Cardiac muscle cell (in vitro differentiated cells and primary cell): ENCODE data around the gene KIF26A. TPM values are rescaled to one million over a fixed set of nuclear protein-coding genes. Genes with fewer than 3 reads are reported as not detected.

ENCODE experiments used
- DNase-seq, 2 donors: peaks; one replicate each; pipeline versions ENCODE4 v3.0.0 to v3.0.0-alpha.2; 2010 to 2017; ENCODE audit warnings: low read depth in 1 of 2, low spot score in 1 of 2
- H3K27ac ChIP-seq: fragments of 200-600 bp; sonication (generic); 2 replicates; pipeline ENCODE4 v1.5.1; 2016
- H3K27me3 ChIP-seq: fragments of 200-600 bp; sonication (generic); 2 replicates; pipeline ENCODE4 v1.6.0; 2016; ENCODE audit warnings: control low read depth
- H3K36me3 ChIP-seq: fragments of 200-600 bp; sonication (generic); 2 replicates; pipeline ENCODE4 v1.5.1; 2016; ENCODE audit warnings: control low read depth
- H3K4me1 ChIP-seq: fragments of 200-600 bp; sonication (generic); 2 replicates; pipeline ENCODE4 v1.8.1; 2017; ENCODE audit warnings: low read depth, mild to moderate bottlenecking, mixed run types
- H3K4me3 ChIP-seq: fragments of 200-600 bp; sonication (generic); 2 replicates; pipeline ENCODE4 v1.5.1; 2016; ENCODE audit warnings: mild to moderate bottlenecking
- H3K9me3 ChIP-seq: fragments of 200-600 bp; sonication (generic); 2 replicates; pipeline ENCODE4 v1.5.1; 2017; ENCODE audit warnings: low read depth, mild to moderate bottlenecking, control low read depth
- polyA plus RNA-seq: library from polyadenylated mRNA; unstranded; fragments of >200 nt; fragmentation: Nextera tagmentation; extraction: Ambion mirVana; gene quantifications from 2 replicates; pipeline ENCODE4 v1.2.1, GENCODE V29; 2016
- total RNA-seq: library from RNA; depleted of rRNA; stranded (reverse); fragments of >200 nt; gene quantifications from 2 replicates; pipeline ENCODE4 v1.2.3, GENCODE V29; 2016
- TF ChIP-seq, protein P1 (sequence below): IDR thresholded peaks from 2 replicates; pipeline ENCODE4 v1.5.1; 2012; ENCODE audit warnings: low read depth, mild to moderate bottlenecking, low read length

KIF26A gene
- total and polyA plus RNA-seq, 2 experiments from 2014 or later: 9.9 to 74.9 TPM

GRCh38 chr14:104111301-104112112 lies 26.9 kb upstream of the KIF26A start:
- H3K9me3 ChIP-seq: no peaks in the 10 kb centered on the region
- H3K27me3 ChIP-seq: peaks cover 36% of the 10 kb centered on the region
- no peak overlapping the region for H3K27ac ChIP-seq
- no peak for DNase-seq
- no peaks in the 10 kb centered on the region for H3K4me1 ChIP-seq
- H3K4me3 ChIP-seq: no peak overlapping the region
- H3K36me3 ChIP-seq: no peaks in the 10 kb centered on the region
- TF ChIP-seq, protein P1, sequence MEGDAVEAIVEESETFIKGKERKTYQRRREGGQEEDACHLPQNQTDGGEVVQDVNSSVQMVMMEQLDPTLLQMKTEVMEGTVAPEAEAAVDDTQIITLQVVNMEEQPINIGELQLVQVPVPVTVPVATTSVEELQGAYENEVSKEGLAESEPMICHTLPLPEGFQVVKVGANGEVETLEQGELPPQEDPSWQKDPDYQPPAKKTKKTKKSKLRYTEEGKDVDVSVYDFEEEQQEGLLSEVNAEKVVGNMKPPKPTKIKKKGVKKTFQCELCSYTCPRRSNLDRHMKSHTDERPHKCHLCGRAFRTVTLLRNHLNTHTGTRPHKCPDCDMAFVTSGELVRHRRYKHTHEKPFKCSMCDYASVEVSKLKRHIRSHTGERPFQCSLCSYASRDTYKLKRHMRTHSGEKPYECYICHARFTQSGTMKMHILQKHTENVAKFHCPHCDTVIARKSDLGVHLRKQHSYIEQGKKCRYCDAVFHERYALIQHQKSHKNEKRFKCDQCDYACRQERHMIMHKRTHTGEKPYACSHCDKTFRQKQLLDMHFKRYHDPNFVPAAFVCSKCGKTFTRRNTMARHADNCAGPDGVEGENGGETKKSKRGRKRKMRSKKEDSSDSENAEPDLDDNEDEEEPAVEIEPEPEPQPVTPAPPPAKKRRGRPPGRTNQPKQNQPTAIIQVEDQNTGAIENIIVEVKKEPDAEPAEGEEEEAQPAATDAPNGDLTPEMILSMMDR: no peak

DNA sequence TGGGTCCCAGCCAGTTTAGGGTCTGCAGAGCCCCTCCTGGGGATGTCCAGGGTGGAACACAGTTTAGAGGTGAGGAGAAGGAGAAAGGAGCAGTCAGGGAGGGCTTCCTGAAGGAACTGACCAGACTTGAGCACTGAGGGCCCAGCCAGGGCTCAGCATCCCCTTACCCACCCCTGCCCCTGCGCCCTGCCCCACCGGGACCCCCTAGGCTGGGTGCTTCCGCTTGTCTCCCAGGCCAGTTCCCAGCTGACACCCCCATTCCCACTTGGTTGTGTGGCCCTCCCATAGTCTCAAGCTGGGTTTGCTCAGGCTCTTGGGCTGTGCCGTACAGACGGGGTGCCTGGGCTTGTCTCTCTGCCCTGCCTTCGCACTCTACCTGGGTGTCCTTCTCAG lies 26.3 kb upstream of the KIF26A start:
- no peaks in the 10 kb centered on the region for H3K4me1 ChIP-seq
- H3K27ac ChIP-seq: no peak overlapping the region
- H3K9me3 ChIP-seq: no peaks in the 10 kb centered on the region
- H3K27me3 ChIP-seq: peaks cover 42% of the 10 kb centered on the region
- TF ChIP-seq, protein P1: no peak
- no peak overlapping the region for H3K4me3 ChIP-seq
- DNase-seq: no peak
- no peaks in the 10 kb centered on the region for H3K36me3 ChIP-seq

DNA sequence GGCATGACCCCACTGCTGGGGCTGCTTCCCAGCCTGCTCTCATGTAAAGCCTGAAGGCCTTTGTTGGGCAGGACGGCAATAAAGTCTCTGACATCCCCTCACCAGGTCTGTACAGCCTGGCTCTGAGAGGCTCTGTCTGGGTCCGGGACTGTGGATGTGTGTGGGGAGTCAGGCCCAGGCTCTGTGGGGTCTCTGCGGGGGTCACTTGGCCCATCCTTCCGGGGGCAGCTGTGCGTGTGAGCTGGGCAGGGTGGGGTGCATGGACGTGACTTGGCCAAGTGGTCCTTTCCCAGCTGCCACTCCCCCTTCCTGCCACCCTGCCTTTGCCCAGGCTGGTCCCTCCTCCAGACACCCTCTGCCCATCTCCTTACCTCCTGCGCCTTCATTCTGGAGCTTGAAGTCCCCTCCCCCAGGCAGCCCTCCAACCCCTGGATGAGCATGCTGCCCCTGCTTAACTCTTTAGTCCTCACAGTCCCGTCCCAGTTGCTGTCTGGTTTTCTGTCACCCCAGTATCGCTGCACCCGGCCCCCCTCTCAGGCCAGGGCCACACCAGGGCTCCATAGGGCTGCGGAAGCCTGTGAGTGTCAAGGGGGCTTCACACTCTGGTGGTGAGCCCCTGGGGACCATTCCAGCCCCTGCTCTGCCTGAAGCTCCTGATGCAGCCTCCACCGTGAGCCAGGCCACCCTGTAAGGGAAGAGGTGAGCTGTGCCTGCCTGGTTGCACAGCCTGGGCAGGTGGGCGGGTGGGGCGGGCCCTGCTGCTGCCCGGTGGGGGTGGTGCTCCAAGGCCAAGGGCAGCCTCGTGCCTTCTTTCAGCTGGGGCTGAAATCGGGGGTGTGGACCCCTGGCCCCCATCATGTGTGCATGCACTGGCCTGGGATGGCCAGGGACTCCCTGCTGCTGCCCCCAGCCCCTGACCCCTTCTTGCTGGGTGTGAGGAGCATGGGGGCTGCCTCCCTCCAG lies 25.5 kb upstream of the KIF26A start:
- Histone ChIP-seq H3K9me3 (no peaks in the 10 kb centered on the region), H3K27me3 (peaks cover 50% of the 10 kb centered on the region), H3K4me3 (no peak overlapping the region), H3K36me3 (no peaks in the 10 kb centered on the region), H3K27ac (no peak overlapping the region), H3K4me1 (no peaks in the 10 kb centered on the region)
- TF ChIP-seq, protein P1: no peak
- DNase-seq: no peak

- H3K9me3 ChIP-seq: no peaks in the 10 kb centered on the region
Measured at GRCh38 chr14:104113631-104114420, 24.6 kb upstream of the KIF26A start.

More at GRCh38 chr14:104113631-104114420, 24.6 kb upstream of the KIF26A start:
- Histone ChIP-seq H3K27ac (no peak overlapping the region), H3K4me3 (no peak overlapping the region), H3K4me1 (no peaks in the 10 kb centered on the region), H3K36me3 (no peaks in the 10 kb centered on the region), H3K27me3 (peaks cover 59% of the 10 kb centered on the region)
- TF ChIP-seq, protein P1: no peak
- DNase-seq: no peak
